OCI-LY3 (cell line): ENCODE measurements around the gene ALDOA.

Experiments
- H2AFZ ChIP-seq: fragments of 200-600, 300-600 bp; shearing (Covaris generic); 2 replicates; pipeline ENCODE4 v1.6.0; 2014; ENCODE audit warnings: antibody characterized with exemption, low read depth, low read length
- H3K27ac ChIP-seq: fragments of 200-600, 300-600 bp; sonication (generic); 2 replicates; pipeline ENCODE4 v1.5.1; 2014; ENCODE audit warnings: mild to moderate bottlenecking, low read length, moderate library complexity, mixed read lengths
- H3K27me3 ChIP-seq: fragments of 200-600, 300-600 bp; sonication (generic); 2 replicates; pipeline ENCODE4 v1.6.1; 2014; ENCODE audit warnings: low read depth, low read length, mixed read lengths
- H3K36me3 ChIP-seq: fragments of 200-600, 300-600 bp; sonication (generic); replicated peaks from 2 replicates; pipeline ENCODE3; 2014; ENCODE audit warnings: low read depth, low read length, mixed read lengths
- H3K4me1 ChIP-seq: fragments of 300-600, 200-600 bp; sonication (generic); 2 replicates; pipeline ENCODE4 v1.6.1; 2014; ENCODE audit warnings: low read length, mixed read lengths
- H3K4me2 ChIP-seq: fragments of 200-600, 300-600 bp; sonication (generic); 2 replicates; pipeline ENCODE4 v1.6.1; 2014; ENCODE audit warnings: low read length, mixed read lengths
- H3K4me3 ChIP-seq: fragments of 300-600, 200-600 bp; sonication (generic); 2 replicates; pipeline ENCODE4 v1.5.1; 2014; ENCODE audit warnings: antibody characterized with exemption, mild to moderate bottlenecking, low read length, moderate library complexity
- H3K79me2 ChIP-seq: fragments of 300-600, 200-600 bp; shearing (Covaris generic); 2 replicates; pipeline ENCODE4 v1.6.1; 2014; ENCODE audit warnings: mild to moderate bottlenecking, low read length, mixed read lengths
- H3K9ac ChIP-seq: fragments of 300-600, 200-600 bp; shearing (Covaris generic); 2 replicates; pipeline ENCODE4 v1.6.0; 2014; ENCODE audit warnings: mild to moderate bottlenecking, low read length, moderate library complexity
- H3K9me3 ChIP-seq: fragments of 200-600, 300-600 bp; shearing (Covaris generic); 2 replicates; pipeline ENCODE4 v1.6.1; 2014; ENCODE audit warnings: low read length, mixed read lengths; ENCODE audit not compliant: insufficient read depth
- H4K20me1 ChIP-seq: fragments of 200-600, 300-600 bp; sonication (generic); 2 replicates; pipeline ENCODE4 v1.6.1; 2016; ENCODE audit warnings: low read length, mixed read lengths; ENCODE audit not compliant: insufficient read depth
- CTCF ChIP-seq: fragments of 200-600, 300-600 bp; sonication (generic); IDR thresholded peaks from 2 replicates; pipeline ENCODE4 v1.5.1; 2014; ENCODE audit warnings: antibody characterized with exemption, low read length, low read depth
- EZH2phosphoT487 ChIP-seq: fragments of 200-600 bp; shearing (Covaris generic); IDR thresholded peaks from 2 replicates; pipeline ENCODE4 v1.6.1; 2018; ENCODE audit warnings: antibody characterized with exemption, mixed run types, low read depth

ALDOA gene

GRCh38 chr16:30090610-30091331, 25.2 kb downstream of the ALDOA start:
- H3K4me1 ChIP-seq: peaks cover 7% of the 10 kb centered on the region
- H3K36me3 ChIP-seq: peaks cover 9% of the 10 kb centered on the region
- no peaks in the 10 kb centered on the region for H3K79me2 ChIP-seq
- H3K27ac ChIP-seq: no peak overlapping the region
- peak overlapping the region; percentile 69; the same call in 1 of the 2 replicates for H2AFZ ChIP-seq
- peak overlapping the region; percentile 99 for H3K4me3 ChIP-seq
- TF ChIP-seq EZH2phosphoT487: no peak
- no peak for TF ChIP-seq CTCF
- no peaks in the 10 kb centered on the region for H4K20me1 ChIP-seq
- H3K4me2 ChIP-seq: peak overlapping the region; percentile 77
- no peaks in the 10 kb centered on the region for H3K9me3 ChIP-seq
- peak overlapping the region; percentile 71 for H3K9ac ChIP-seq
- no peaks in the 10 kb centered on the region for H3K27me3 ChIP-seq

- Histone ChIP-seq H3K27me3 (no peaks in the 10 kb centered on the region), H3K9ac (peak within 1 kb of the TSS; percentile 100), H3K4me2 (peak within 1 kb of the TSS; percentile 100), H3K9me3 (peaks cover 3% of the 10 kb centered on the region; the same call in 1 of the 2 replicates), H3K27ac (peak within 1 kb of the TSS; percentile 85), H3K79me2 (no peaks in the 10 kb centered on the region), H3K36me3 (peaks cover 7% of the 10 kb centered on the region), H3K4me1 (peaks cover 7% of the 10 kb centered on the region), H3K4me3 (peak within 1 kb of the TSS; percentile 99), H2AFZ (peak within 1 kb of the TSS; percentile 86), H4K20me1 (no peaks in the 10 kb centered on the region)
- TF ChIP-seq CTCF: peak; percentile 65
- no peak for TF ChIP-seq EZH2phosphoT487
Observed at GRCh38 chr16:30091474-30092372, 26.2 kb downstream of the ALDOA start, which contains the start of gene TBX6. Gene TBX6 (minus strand): TSS chr16:30091924. CDS start chr16:30091193, 731 bp downstream.

- Histone ChIP-seq H3K4me2 (peak overlapping the region; percentile 100), H3K79me2 (no peaks in the 10 kb centered on the region), H4K20me1 (no peaks in the 10 kb centered on the region), H3K9ac (peak overlapping the region; percentile 100), H2AFZ (peak overlapping the region; percentile 86), H3K36me3 (peaks cover 4% of the 10 kb centered on the region), H3K4me3 (peak overlapping the region; percentile 99), H3K9me3 (peaks cover 11% of the 10 kb centered on the region; the same call in 1 of the 2 replicates), H3K27me3 (no peaks in the 10 kb centered on the region), H3K4me1 (peaks cover 7% of the 10 kb centered on the region), H3K27ac (peak overlapping the region; percentile 85)
- peak; percentile 82 for TF ChIP-seq CTCF
- no peak for TF ChIP-seq EZH2phosphoT487
Observed at GRCh38 chr16:30092373-30093010, 26.9 kb downstream of the ALDOA start.
